Cardiac fibroblast (primary cell): Measurements from ENCODE around the gene ABCC10.
"Not testable (repeated sequence)": the region's sequence is repeated elsewhere in the genome, so short reads cannot be mapped to it uniquely, and the experiment has no call there.

ENCODE experiments used
- DNase-seq, 2 donors: peaks; one replicate each; pipeline versions ENCODE4 v3.0.0 to v3.0.0-alpha.2; 2010; ENCODE audit warnings: low read depth in 2 of 2
- H3K4me3 ChIP-seq, 2 donors: replicated peaks in 1 of 2; 1 replicate in 1 of 2; 2 replicates in 1 of 2; pipeline ENCODE4 v1.5.1; 2011; ENCODE audit warnings: low read depth in 2 of 2, low read length in 2 of 2, mild to moderate bottlenecking in 2 of 2, moderate library complexity in 1 of 2
- CTCF ChIP-seq: IDR thresholded peaks from one replicate; pipeline ENCODE4 v1.5.1; 2011; ENCODE audit warnings: low read depth, mild to moderate bottlenecking, low read length, inconsistent platforms

The ABCC10 gene

GRCh38 chr6:43391440-43392031 lies 35.8 kb upstream of the ABCC10 start:
- H3K4me3 ChIP-seq, result no peak overlapping the region
- no peak for DNase-seq
- no peak for TF ChIP-seq CTCF

GRCh38 chr6:43393133-43393532 lies 34.2 kb upstream of the ABCC10 start:
- DNase-seq, H3K4me3 ChIP-seq: not testable (repeated sequence)

- no peak for DNase-seq
- no peak for TF ChIP-seq CTCF
- H3K4me3 ChIP-seq, result no peak overlapping the region
Observed at GRCh38 chr6:43393602-43394001, 33.7 kb upstream of the ABCC10 start.

GRCh38 chr6:43394982-43395381 lies 32.4 kb upstream of the ABCC10 start:
- no peak for DNase-seq
- TF ChIP-seq CTCF, result no peak
- no peak overlapping the region for H3K4me3 ChIP-seq

GRCh38 chr6:43395776-43396175 lies 31.6 kb upstream of the ABCC10 start:
- DNase-seq, result no peak
- H3K4me3 ChIP-seq, result no peak overlapping the region
- no peak for TF ChIP-seq CTCF

GRCh38 chr6:43396408-43397149 lies 30.8 kb upstream of the ABCC10 start:
- H3K4me3 ChIP-seq, result no peak overlapping the region
- no peak for DNase-seq
- TF ChIP-seq CTCF, result no peak

- TF ChIP-seq CTCF, result no peak
- H3K4me3 ChIP-seq, result no peak overlapping the region
- DNase-seq, result no peak
Observed at GRCh38 chr6:43399932-43400487, 27.3 kb upstream of the ABCC10 start.
